HepG2 (cell line): Measurements from ENCODE around the gene CSNK1D. TPM values are rescaled to one million over a fixed set of nuclear protein-coding genes. Genes with fewer than 3 reads are reported as not detected.

Experiments
- ARNTL ChIP-seq: sonication (generic); formaldehyde crosslinking; IDR thresholded peaks from 2 replicates; pipeline ENCODE4 v1.4.0; 2020; ENCODE audit warnings: mild to moderate bottlenecking, missing genetic modification reagents
- BCL6 ChIP-seq: IDR thresholded peaks from 2 replicates; pipeline ENCODE4 v1.6.1; 2016; ENCODE audit warnings: missing genetic modification reagents, missing compliant biosample characterization
- EED ChIP-seq: sonication (generic); formaldehyde crosslinking; IDR thresholded peaks from 2 replicates; pipeline ENCODE4 v1.5.0; 2020; ENCODE audit warnings: mild to moderate bottlenecking, missing genetic modification reagents
- IRF9 ChIP-seq: sonication (generic); formaldehyde crosslinking; IDR thresholded peaks from 2 replicates; pipeline ENCODE4 v1.8.0; 2022; ENCODE audit warnings: missing genetic modification reagents, mild to moderate bottlenecking, borderline replicate concordance
- NCOA1 ChIP-seq: sonication (generic); formaldehyde crosslinking; IDR thresholded peaks from 2 replicates; pipeline ENCODE4 v1.9.0; 2021; ENCODE audit warnings: missing genetic modification reagents
- REPIN1 ChIP-seq: sonication (generic); formaldehyde crosslinking; IDR thresholded peaks from 2 replicates; pipeline ENCODE4 v1.8.0; 2022; ENCODE audit warnings: missing genetic modification reagents, low read depth, mild to moderate bottlenecking, borderline replicate concordance
- RNF2 ChIP-seq: fragments of 450-650 bp; conservative IDR thresholded peaks from 2 replicates; pipeline ENCODE4 v1.6.1; 2016; ENCODE audit warnings: low read depth
- RORA ChIP-seq: sonication (generic); formaldehyde crosslinking; IDR thresholded peaks from 2 replicates; pipeline ENCODE4 v1.5.0; 2020; ENCODE audit warnings: mild to moderate bottlenecking, missing genetic modification reagents, moderate library complexity
- TBX2 ChIP-seq: sonication (generic); formaldehyde crosslinking; IDR thresholded peaks from 2 replicates; pipeline ENCODE4 v1.5.0; 2020; ENCODE audit warnings: missing genetic modification reagents, mild to moderate bottlenecking, borderline replicate concordance
- TRIM22 ChIP-seq: fragments of 450-650 bp; IDR thresholded peaks from 2 replicates; pipeline ENCODE4 v1.6.1; 2017
- ZBTB14 ChIP-seq: sonication (generic); formaldehyde crosslinking; IDR thresholded peaks from 2 replicates; pipeline ENCODE4 v1.4.0; 2020; ENCODE audit warnings: missing genetic modification reagents
- ZBTB40 ChIP-seq, 2 experiments: fragments of 450-650 bp in 1 of 2; sonication (generic) in 1 of 2; formaldehyde crosslinking in 1 of 2; IDR thresholded peaks; 2 replicates each; pipeline versions ENCODE4 v1.6.1 to v1.8.0; 2016 to 2022; ENCODE audit warnings: antibody characterized with exemption in 1 of 2, mild to moderate bottlenecking in 1 of 2, missing genetic modification reagents in 1 of 2
- ZMYM4 ChIP-seq: sonication (generic); formaldehyde crosslinking; IDR thresholded peaks from 2 replicates; pipeline ENCODE4 v1.8.1; 2023; ENCODE audit warnings: mild to moderate bottlenecking, missing genetic modification reagents
- ZNF180 ChIP-seq: sonication (generic); formaldehyde crosslinking; IDR thresholded peaks from 2 replicates; pipeline ENCODE4 v1.4.0; 2020; ENCODE audit warnings: low read depth, missing genetic modification reagents, borderline replicate concordance
- ZNF343 ChIP-seq: sonication (generic); formaldehyde crosslinking; IDR thresholded peaks from 2 replicates; pipeline ENCODE4 v1.4.0; 2020; ENCODE audit warnings: mild to moderate bottlenecking, missing genetic modification reagents
- polyA plus RNA-seq, 8 experiments: library from polyadenylated mRNA; depleted of rRNA in 3 of 8; stranded (reverse) in 7 of 8; unstranded in 1 of 8; fragments of >200 nt; fragmentation: Illumina TruSeq in 4 of 8; extraction: Trizol in 4 of 8; gene quantifications; 2 replicates each; pipeline versions ENCODE4 v1.2.1 to v1.2.3, GENCODE V29; 2011 to 2016; ENCODE audit warnings: low read depth in 4 of 8, missing spikeins in 1 of 8, mixed read lengths in 1 of 8; ENCODE audit not compliant: insufficient read depth in 1 of 8
- total RNA-seq, 5 experiments: library from RNA; depleted of rRNA; stranded (reverse); fragments of >200 nt; fragmentation: Illumina TruSeq; extraction: Trizol; gene quantifications; 2 replicates each; pipeline ENCODE4 v1.2.3, GENCODE V29; 2016; ENCODE audit warnings: low read depth in 1 of 5

Gene CSNK1D
- total and polyA plus RNA-seq, 2 of the 13 experiments (the other 11 are each of a cell fraction or from before 2014, with no cell fraction given): 31.5 to 128 TPM

- TF ChIP-seq IRF9: peak; percentile 67; the same call in 1 of the 2 replicates
- TF ChIP-seq RNF2: no peak
- TF ChIP-seq EED: peak; percentile 90; the same call in 1 of the 2 replicates
- no peak for TF ChIP-seq ZNF180
- TF ChIP-seq ZNF343 (CRISPR knock-in tag): peak; percentile 16; the same call in 1 of the 2 replicates
- TF ChIP-seq ZBTB40 (IDR thresholded peaks at IDR 0.05): no peak
- no peak for TF ChIP-seq ZBTB40 (CRISPR knock-in tag; IDR thresholded peaks at IDR 0.05)
- TF ChIP-seq TRIM22: no peak
- no peak for TF ChIP-seq ZBTB14 (CRISPR knock-in tag)
- TF ChIP-seq ARNTL (CRISPR knock-in tag): no peak
- TF ChIP-seq TBX2 (CRISPR knock-in tag): peak; percentile 48; the same call in 1 of the 2 replicates
- TF ChIP-seq RORA (CRISPR knock-in tag): no peak
- no peak for TF ChIP-seq BCL6 (CRISPR knock-in tag)
- TF ChIP-seq NCOA1: peak; percentile 18; the same call in 1 of the 2 replicates
- peak; percentile 46; the same call in 1 of the 2 replicates for TF ChIP-seq REPIN1 (CRISPR knock-in tag)
- peak; percentile 30; the same call in 1 of the 2 replicates for TF ChIP-seq ZMYM4 (CRISPR knock-in tag)
These were observed 43.5 kb downstream of the CSNK1D start (continued) for GRCh38 chr17:82229698-82230608.
